ENCODE results near the gene ZNF786. TPM values are rescaled to one million over a fixed set of nuclear protein-coding genes. Genes with fewer than 3 reads are reported as not detected.

ZNF786 gene
- total RNA-seq, 1 experiment from 2014 or later, result 8.5 TPM

GRCh38 chr7:149125863-149126661, 35.5 kb upstream of the ZNF786 start, which contains the start of gene ZNF425 (continued):
- TF ChIP-seq, protein P1, sequence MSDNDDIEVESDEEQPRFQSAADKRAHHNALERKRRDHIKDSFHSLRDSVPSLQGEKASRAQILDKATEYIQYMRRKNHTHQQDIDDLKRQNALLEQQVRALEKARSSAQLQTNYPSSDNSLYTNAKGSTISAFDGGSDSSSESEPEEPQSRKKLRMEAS (IDR thresholded peaks at IDR 0.05), result peak; percentile 85
- TF ChIP-seq YY1 (IDR thresholded peaks at IDR 0.05; ENCODE audit: extremely low read depth, insufficient replicate concordance, low read depth, low read length) (peak; percentile 87), JUND (IDR thresholded peaks at IDR 0.05) (no peak)

GRCh38 chr7:149125189-149125862, 34.8 kb upstream of the ZNF786 start:
- Histone ChIP-seq H3K79me2 (ENCODE audit: insufficient read depth, low read length) (peaks cover 26% of the 10 kb centered on the region), H3K9ac (ENCODE audit: low read length) (peak overlapping the region; percentile 91), H3K27ac (ENCODE audit: low read depth, low read length) (peak overlapping the region; percentile 96), H4K20me1 (ENCODE audit: insufficient read depth) (peaks cover 4% of the 10 kb centered on the region; the same call in 1 of the 2 replicates), H3K36me3 (ENCODE audit: control insufficient read depth in 1 of 2, insufficient read depth in 2 of 2, low read length in 2 of 2) (peaks cover 0 to 3% of the 10 kb centered on the region in 2 experiments; a peak in 3 of 4 replicates), H3K27me3 (ENCODE audit: insufficient read depth, low read length) (no peaks in the 10 kb centered on the region), H3K4me2 (ENCODE audit: low read length) (peak overlapping the region; percentile 96), H3K4me1 (ENCODE audit: control insufficient read depth in 1 of 2, insufficient read depth in 2 of 2, low read length in 2 of 2) (peaks cover 10 to 27% of the 10 kb centered on the region in 2 experiments), H3K4me3 (replicated peaks in 1 of 2; ENCODE audit: low read depth in 1 of 2, low read length in 2 of 2) (peak overlapping the region; percentile 83 to 97), H3K9me2 (ENCODE audit: insufficient read depth) (no peaks in the 10 kb centered on the region), H3K9me3 (ENCODE audit: control insufficient read depth in 1 of 2, insufficient read depth in 1 of 2, low read depth in 1 of 2, low read length in 2 of 2) (peaks cover 0 to 2% of the 10 kb centered on the region in 2 experiments; a peak in 2 of 4 replicates), H2AFZ (ENCODE audit: low read depth, low read length, poor library complexity, severe bottlenecking) (no peak overlapping the region)
- ChIA-PET POLR2A (interaction anchor here (0.7 to 1.5 kb wide), 4 partner anchors 14 to 53 kb away, joined by 3 to 5 read pairs (median 4); partner anchors contain the start of gene ZNF398), CTCF (interaction anchor here (1.4 to 4.5 kb wide), 2 partner anchors 22 to 53 kb away, joined by 3 to 28 read pairs; partner anchors contain the start of gene ZNF398), RAD21 (ENCODE audit: low non-redundant PET in 1 of 2, low total read pairs in 2 of 2, uncharacterized antibody in 2 of 2, unreplicated experiment in 2 of 2) (no interaction called here)
- no peak for DNase-seq (ENCODE audit: low read depth, low spot score)
- BruUV-seq (replicated peaks), result TSS peak; percentile 65
- intact Hi-C loops (cut with micrococcal nuclease), result no loop called here
- no peak for ATAC-seq
- TF ChIP-seq ZFX (IDR thresholded peaks at IDR 0.05), result no peak
- no peak for TF ChIP-seq REST (IDR thresholded peaks at IDR 0.05; ENCODE audit: low read depth)
- TF ChIP-seq ZBTB33 (IDR thresholded peaks at IDR 0.05; ENCODE audit: extremely low read depth, insufficient replicate concordance, low read length), result no peak
- TF ChIP-seq ELF1 (IDR thresholded peaks at IDR 0.05; ENCODE audit: borderline replicate concordance, low read depth), result no peak
- TF ChIP-seq EZH2phosphoT487 (IDR thresholded peaks at IDR 0.05; ENCODE audit: borderline replicate concordance), result no peak
- TF ChIP-seq FOSL1 (IDR thresholded peaks at IDR 0.05; ENCODE audit: low read depth), result no peak
- TF ChIP-seq SIN3A (IDR thresholded peaks at IDR 0.05; ENCODE audit: low read depth), result no peak
- no peak for TF ChIP-seq SRF (IDR thresholded peaks at IDR 0.05; ENCODE audit: low read depth)
- TF ChIP-seq TCF7L2 (IDR thresholded peaks at IDR 0.05; ENCODE audit: borderline replicate concordance, extremely low read depth, insufficient read depth, insufficient read length), result no peak
- no peak for TF ChIP-seq CBX3 (IDR thresholded peaks at IDR 0.05; ENCODE audit: low read depth)
- TF ChIP-seq, protein P2, sequence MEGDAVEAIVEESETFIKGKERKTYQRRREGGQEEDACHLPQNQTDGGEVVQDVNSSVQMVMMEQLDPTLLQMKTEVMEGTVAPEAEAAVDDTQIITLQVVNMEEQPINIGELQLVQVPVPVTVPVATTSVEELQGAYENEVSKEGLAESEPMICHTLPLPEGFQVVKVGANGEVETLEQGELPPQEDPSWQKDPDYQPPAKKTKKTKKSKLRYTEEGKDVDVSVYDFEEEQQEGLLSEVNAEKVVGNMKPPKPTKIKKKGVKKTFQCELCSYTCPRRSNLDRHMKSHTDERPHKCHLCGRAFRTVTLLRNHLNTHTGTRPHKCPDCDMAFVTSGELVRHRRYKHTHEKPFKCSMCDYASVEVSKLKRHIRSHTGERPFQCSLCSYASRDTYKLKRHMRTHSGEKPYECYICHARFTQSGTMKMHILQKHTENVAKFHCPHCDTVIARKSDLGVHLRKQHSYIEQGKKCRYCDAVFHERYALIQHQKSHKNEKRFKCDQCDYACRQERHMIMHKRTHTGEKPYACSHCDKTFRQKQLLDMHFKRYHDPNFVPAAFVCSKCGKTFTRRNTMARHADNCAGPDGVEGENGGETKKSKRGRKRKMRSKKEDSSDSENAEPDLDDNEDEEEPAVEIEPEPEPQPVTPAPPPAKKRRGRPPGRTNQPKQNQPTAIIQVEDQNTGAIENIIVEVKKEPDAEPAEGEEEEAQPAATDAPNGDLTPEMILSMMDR (IDR thresholded peaks at IDR 0.05 in 2 of 3, conservative IDR thresholded peaks at IDR 0.05 in 1 of 3; ENCODE audit: borderline replicate concordance in 1 of 3, insufficient read depth in 1 of 3, low read depth in 2 of 3, low read length in 2 of 3), result no peak
- no peak for TF ChIP-seq SP1 (IDR thresholded peaks at IDR 0.05; ENCODE audit: low read depth)

Measured in HCT116 (cell line).